Tongue (tissue), 2 donors: Measurements from ENCODE around the gene CMTR2. TPM values are rescaled to one million over a fixed set of nuclear protein-coding genes. Genes with fewer than 3 reads are reported as not detected.
"Not testable (repeated sequence)": the region's sequence is repeated elsewhere in the genome, so short reads cannot be mapped to it uniquely, and the experiment has no call there.

Experiments
- DNase-seq: peaks from one replicate; pipeline ENCODE4 v3.0.0-alpha.2; 2015
- total RNA-seq: library from RNA; depleted of rRNA; stranded (reverse); fragments of >200 nt; gene quantifications from one replicate; pipeline ENCODE4 v1.2.3, GENCODE V29; 2014

CMTR2 gene, protein sequence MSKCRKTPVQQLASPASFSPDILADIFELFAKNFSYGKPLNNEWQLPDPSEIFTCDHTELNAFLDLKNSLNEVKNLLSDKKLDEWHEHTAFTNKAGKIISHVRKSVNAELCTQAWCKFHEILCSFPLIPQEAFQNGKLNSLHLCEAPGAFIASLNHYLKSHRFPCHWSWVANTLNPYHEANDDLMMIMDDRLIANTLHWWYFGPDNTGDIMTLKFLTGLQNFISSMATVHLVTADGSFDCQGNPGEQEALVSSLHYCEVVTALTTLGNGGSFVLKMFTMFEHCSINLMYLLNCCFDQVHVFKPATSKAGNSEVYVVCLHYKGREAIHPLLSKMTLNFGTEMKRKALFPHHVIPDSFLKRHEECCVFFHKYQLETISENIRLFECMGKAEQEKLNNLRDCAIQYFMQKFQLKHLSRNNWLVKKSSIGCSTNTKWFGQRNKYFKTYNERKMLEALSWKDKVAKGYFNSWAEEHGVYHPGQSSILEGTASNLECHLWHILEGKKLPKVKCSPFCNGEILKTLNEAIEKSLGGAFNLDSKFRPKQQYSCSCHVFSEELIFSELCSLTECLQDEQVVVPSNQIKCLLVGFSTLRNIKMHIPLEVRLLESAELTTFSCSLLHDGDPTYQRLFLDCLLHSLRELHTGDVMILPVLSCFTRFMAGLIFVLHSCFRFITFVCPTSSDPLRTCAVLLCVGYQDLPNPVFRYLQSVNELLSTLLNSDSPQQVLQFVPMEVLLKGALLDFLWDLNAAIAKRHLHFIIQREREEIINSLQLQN
- 47.6 TPM for total RNA-seq

DNA sequence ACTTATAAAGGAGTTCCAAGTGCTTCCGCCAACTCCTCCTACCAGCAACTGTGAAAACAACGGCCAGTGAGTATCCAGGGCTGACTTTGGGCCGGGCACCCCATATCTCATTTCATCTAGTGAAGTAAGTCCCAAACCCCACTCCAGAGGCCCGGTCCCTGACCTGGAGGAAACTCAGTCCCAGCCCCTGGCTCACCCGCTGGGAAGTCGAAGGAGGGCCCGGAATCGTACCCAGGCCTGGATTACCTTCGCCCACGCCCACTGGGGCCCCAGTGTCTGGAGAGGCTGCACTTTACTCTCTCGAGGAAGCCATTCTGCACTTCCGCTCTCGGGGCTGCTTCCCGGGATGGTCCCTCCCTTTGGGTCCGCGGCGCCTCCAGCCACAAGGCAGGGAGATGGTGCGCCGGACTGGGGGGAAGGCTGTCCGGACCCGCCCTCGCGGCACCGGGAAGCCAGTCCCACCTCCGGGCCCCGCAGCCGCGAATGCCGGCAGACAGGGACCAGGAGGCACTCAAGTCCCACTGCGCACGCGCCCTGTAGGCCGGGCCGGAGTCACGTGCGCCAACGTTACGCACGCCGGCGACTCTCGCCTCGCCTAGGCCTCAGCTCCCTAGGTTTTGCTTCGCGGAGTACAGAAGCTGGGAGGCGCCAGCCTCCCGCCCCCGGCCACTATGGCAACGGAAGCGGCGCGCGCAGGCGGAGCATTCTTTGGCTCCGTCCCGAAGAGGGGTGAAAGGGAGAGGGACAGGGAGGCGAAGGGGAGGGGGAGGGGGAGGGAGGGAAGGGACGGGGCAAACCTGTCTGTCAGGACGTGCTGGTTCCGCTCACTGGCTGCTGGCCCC lies at the start of gene CMTR2:
TSS of gene CMTR2 (minus strand) at position 513 of the 842 bp plus-strand sequence. CDS start 3,482 bp downstream, outside the sequence.
- DNase-seq = peak; percentile 99

DNA sequence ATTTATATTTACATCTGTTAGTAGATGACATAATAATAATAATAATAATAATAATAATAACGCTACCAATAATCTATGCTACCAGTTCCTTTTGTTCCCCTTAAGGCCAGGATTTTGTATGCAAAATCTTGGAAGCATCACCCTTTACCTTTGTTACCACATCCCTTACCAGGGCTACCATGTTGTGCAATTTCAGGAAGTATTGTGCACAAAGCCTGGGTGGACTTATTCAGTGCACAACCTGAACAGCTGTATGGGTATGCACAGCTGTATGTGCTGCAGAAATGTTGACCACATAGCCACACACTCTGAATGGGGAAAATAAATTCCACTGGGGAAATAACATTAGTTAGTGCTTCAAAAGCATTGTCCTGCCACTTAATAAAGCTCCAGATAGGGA lies 49.4 kb upstream of the CMTR2 start:
- DNase-seq = no peak

DNA sequence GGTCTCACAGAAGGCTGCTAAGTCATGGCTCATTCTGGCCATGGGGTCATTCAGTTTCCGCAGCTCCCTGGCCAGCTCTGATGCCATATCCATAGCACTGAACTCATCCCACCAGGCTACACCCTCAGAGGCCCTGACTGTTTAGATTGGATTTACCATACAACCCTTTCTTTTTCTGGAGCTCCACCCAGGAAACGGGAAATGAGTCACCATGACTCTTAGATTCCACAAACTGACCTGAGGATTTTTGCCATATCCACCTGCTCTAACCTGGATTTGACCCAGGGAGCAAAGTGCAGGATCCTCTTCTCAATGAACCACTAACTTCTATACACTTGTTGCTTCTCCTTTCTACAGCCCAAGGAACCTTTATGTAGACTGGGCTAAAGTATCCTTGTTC lies 49.0 kb upstream of the CMTR2 start:
- DNase-seq = no peak

DNA sequence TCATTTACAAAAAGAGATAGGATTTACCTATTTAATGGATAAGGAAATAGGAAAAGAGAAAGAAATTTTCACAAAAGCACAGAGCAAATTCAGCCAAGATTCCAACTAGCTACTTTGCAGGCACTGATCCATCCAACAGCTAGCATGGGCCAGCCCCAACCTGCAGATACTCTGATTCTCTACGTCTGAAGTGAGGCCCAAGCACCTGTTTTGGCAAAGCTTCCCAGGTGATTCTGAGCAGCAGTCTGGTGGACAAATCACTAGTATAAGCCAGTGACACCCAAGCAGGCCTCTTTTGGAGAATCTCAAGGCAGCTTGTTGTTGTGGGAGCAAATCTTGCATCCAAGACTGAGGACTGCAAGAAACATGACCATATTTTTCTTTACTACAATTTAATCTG lies 48.4 kb upstream of the CMTR2 start:
- DNase-seq = no peak

DNA sequence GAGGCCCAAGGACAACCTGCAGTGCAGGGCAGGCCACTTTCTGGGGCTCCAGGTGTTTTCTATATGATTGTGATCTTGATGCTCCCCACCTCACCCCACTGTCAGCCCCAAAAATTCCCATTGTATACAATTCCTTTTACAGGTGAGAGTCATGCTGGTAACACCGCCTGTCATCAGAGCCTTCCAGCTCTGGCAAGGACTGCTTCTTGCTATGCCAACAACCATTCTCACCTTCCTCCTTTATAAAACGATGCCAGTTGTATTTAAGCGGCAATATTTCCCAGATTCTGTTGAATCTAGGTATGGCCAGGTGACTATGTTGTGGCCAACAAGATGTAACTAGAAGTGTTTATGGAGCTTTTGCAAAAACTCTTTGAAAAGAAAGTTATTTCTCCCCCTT lies 38.9 kb upstream of the CMTR2 start:
- no peak for DNase-seq

DNA sequence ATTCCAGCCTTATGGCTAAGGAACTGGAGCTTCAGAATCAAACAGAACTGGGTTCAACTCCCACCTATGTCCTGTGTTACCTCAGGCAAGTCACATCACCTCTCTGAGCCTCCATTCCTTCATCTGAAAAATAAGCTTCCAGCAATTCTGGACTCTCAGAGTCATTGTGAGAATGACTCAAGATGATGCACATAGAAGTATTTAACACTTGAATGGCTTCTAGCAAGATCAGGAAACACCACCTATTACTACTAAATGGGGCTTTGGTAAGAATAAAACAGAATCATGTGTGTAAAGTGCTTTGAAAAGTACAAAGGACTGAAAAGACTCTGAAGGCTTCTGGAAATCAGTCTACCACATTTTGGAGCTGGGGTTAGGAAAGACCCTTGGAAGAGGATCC lies 38.5 kb upstream of the CMTR2 start:
- no peak for DNase-seq

DNA sequence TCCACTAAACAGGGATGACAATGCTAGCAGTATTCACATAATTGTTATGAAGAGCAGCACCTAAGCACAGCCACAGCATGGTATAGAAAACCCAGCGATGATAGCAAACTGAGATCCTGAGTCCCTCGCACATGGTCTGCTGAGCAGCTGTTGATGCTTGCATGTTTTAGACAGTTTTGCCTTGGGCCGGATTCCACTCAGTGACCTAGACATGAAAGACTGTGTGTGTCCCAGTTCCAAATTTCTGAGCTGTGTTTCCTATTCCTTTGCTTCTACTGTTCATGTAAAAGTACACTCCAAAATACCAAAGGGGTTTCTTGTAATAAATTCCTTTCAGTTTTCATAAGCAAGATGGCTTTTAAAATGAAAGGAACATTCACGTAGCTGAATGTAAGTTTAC lies 30.8 kb upstream of the CMTR2 start:
- no peak for DNase-seq

DNA sequence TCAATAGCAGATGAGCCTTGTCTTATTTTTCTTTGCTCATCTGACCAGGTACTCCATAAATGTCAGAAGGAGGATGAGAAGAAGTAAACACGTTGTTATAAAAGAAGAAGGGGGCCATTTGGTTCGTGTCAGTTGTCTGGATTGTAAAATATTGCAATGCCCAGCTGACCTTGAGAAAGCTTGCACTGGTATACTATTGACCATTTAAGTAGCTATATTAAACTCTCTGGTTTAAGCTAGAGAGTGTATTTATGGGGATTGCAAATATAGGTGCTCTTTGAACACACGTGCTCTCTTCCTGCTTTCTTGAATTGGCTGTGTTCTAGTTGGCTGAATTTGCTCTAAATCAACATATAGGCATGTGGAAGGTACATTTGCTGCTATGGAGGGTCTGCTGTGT lies 26.1 kb upstream of the CMTR2 start:
- no peak for DNase-seq

DNA sequence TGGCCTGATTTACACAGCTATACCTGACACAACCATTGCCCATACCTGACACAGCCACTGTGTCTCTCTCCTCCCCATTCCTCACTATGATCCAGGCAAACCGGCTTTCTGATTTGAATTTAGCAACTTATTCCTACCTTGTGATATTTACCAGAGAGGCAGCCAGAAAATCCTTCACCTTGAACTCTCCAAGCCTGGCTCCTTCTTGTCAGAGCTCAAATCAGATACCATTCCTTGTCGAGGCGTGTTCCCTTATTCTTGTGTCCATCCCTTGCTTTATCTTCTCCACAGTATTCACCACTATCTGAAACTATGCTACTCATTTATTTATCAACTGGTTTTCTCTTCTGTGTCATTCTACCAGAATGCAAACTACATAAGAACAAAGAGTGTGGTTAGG lies 24.4 kb upstream of the CMTR2 start:
- DNase-seq = not testable (repeated sequence)

DNA sequence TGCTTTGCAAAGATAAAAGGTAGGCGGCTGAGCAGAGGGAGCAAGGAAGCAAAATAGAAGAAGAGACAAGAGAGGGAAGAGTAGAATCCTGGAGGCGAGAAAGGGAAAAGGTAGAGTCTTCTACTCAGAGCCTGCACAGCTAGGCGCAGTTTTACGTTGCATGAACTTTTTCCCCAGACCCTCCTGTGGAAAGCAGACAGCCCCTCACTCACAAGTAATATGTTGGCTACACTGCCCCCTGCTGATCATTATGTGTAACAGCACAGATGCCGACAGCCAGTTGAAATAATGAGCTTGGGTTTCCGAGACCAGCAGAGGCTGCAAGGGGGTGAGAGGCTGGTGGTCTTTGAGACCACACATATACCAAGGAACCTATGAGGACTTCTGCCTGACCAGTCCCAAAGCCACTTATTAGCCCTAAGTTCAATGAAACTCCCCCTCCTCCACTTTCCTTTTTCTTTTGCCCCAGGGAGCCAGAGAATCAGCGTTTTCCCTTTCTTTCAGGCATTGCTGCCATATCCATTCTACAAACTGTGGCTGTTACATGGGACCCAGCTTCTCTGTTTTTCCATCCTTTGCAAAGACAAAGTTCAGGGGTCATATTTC lies 22.5 kb upstream of the CMTR2 start:
- peak; percentile 70 for DNase-seq

DNA sequence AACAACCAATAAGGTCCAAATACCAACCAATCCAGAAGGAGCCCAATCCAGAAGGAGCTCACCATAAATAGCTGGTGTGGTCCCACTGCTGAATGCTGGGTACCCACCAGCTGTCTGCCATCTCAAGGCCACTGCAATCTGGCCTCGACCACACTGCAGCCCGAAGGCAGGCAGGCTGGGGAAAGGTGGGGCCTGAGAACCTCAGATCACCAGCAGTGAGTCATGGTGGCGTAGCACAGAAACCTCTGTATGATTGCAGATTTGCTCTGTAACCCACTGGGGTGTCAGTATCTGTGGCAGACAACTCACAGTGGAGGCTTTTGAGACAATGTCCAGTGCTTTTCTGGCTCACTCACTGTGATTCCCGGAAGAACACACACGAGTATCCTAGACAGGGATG lies 14.7 kb upstream of the CMTR2 start:
- DNase-seq = no peak

DNA sequence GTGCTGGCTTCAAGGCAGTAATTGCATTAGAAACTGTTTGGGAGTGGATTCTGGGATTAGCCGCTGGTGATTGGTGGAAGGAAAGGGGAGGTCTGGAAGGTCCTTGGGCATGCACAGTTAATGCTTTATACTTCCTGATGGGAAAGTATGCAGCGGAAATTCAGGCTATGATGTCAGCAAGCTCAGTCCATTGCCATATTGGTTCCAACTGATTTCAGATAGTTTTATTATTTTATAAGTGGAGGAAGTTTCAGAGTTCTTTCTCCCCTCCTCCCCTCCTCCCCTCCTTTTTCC lies 8.1 kb upstream of the CMTR2 start:
- DNase-seq = no peak

DNA sequence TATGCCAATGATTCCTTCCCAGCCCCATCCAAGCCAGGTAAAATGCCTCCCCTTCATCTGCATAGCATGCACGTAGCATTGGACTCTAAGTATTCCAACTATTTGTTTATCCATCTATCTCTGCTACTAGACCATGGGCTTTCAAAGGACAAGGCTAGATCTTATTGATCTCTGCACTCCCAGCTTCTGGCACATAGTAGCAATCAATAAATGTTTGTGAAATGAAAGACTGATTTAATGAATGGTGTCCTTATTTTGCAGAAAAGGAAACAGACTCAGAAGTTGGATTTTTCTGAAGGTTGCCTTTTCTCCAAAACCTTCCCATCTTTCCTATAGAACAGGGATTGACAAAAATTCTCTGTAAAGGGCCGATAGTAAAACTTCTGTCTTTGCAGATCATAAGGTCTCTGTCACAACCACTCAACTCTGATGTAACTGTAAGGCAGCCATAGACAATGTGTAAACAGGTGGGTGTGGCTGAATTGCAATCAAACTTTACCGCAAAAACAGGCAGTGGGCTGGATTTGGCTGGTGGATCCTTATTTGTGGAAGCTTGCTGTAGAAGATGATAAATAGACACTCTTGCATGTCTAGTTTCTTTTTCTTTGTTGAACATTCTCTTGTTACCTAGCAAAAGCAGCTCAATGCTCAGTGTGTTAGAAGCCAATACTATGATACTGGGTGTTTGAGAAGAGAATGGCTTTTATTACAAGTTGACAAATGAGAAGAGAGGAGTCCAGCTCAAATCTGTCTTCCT lies 7.6 kb upstream of the CMTR2 start:
- DNase-seq = no peak

DNA sequence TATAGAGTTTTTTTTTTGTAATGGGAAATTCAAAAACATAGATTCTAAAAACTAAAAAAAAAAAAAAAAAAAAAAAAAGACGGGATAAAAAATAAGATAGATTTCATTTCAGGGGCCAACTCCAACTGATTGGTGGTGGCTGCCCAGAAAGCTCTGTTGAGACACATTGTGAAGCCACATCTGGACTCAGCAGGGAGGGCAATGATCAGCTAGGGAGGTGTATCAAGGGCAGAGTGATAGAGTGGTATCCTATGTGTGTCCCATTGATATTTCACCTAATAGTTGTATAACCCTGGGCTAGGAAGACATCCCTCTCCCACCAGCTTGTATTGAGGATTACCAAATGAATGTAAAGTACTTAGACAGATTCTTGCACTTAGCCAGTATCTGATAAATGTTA lies 6.7 kb upstream of the CMTR2 start:
- DNase-seq = no peak

DNA sequence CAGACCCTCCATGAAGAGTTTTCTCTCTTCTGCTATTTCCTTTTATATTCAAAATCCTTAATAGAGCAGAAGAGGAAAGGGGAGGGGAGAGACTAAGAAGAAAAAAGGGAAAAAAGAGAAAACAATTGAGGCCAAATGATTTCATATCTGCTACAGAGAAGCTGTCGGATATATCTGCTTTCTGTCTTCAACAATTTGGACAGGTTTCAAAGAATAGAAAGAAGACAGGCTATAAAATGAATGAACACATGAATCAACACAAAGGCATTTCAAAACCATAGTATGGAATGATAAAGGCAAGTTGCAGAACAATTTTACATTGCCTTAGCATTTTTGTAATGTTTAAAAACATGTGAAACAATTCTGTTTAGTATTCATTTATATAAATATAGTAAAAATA lies 4.7 kb upstream of the CMTR2 start:
- DNase-seq = peak; percentile 45

DNA sequence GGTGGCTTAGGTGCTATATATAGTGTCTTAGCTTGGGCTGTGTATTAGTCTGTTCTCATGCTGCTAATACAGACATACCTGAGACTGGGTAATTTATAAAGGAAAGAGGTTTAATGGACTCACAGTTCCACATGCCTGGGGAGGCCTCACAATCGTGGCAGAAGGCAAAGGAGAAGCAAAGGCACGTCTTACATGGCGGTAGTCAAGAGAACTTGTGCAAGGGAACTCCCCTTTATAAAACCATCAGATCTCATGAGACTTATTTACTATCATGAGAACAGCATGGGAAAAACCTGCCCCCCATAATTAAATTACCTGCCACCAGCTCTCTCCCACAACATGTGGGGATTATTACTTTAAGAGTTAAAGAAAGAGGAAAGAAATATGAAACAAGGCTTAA lies 2.9 kb upstream of the CMTR2 start:
- not testable (repeated sequence) for DNase-seq

DNA sequence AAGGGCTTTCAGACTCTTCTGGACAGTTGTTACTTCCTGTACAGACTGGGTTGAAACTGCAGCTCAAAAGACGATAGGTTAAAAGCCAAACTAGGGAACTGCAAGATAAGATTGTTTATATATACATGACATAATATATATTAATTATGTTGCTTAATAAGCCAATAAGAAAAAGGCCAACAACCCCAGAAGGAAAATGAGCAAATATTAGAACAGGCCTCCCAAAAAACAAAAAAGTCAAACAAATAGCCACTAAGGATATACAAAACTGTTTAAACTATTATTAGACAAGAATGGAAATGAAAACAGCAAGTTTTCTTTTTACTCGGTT lies 495 bp upstream of the CMTR2 start:
- DNase-seq = no peak

DNA sequence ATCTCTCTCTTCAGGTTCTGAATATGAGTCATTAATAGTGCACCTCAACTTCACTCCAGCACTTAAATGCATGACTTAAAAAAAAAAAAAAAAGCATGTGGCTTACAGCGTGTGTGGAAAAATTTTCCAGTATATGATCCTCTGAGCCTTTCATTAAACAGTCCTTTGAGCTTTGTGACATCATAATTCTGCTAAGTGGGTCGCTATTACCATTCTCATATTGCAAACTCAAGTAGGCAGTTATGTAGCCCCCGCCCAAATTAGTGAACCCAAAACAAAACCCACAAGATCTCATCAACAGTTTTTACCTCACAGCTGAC lies 672 bp downstream of the CMTR2 start:
- DNase-seq = no peak

DNA sequence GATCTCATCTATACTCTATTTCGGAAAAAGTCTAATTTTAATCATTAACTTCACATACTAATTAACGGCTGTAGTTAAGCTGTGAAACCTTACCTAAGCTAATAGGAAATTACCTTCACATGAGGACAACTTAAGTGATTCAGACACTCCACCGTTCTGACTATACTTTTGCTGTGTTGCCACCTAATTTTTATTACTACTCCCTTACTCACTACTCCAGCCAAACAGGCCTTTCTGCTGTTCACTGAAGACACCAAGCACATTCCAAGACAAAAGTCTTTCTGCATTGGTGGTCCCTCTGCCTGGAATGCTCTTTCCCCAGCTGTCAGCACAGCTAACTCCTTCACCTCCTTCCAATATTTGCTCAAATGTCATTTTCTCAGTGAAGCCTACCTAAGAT lies 1.3 kb downstream of the CMTR2 start:
- no peak for DNase-seq

DNA sequence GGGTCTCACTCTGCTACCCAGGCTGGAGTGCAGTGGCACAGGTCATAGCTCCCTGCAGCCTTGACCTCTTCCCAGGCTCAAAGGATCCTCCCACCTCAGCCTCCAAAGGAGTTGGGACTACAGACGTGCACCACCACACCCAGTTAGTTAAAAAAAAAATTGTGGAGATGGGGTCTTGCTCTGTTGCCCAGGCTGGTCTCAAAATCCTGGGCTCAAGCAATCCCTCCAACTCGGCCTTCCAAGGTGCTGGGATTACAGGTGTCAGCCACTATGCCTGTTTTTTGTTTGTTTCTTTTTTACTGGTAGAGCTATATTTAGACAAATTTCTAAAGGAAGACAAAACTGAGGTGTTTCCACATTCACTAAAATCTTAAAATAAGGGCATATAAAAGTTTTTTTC lies 1.7 kb downstream of the CMTR2 start:
- no peak for DNase-seq

DNA sequence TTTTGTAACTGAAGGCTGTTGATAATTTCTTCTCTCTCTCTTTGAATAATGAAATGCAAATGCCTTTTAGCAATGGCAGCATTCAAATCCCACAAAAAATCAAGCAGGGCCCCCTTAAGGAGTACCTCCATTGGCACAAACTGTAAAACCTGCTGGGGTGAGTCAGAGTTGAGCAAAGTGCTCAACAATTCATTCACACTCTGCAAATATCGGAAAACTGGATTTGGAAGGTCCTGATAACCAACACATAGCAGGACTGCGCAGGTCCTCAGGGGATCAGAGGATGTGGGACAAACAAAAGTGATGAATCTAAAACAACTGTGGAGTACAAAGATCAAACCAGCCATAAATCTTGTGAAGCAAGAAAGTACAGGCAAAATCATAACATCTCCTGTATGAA lies 5.6 kb downstream of the CMTR2 start:
- no peak for DNase-seq

DNA sequence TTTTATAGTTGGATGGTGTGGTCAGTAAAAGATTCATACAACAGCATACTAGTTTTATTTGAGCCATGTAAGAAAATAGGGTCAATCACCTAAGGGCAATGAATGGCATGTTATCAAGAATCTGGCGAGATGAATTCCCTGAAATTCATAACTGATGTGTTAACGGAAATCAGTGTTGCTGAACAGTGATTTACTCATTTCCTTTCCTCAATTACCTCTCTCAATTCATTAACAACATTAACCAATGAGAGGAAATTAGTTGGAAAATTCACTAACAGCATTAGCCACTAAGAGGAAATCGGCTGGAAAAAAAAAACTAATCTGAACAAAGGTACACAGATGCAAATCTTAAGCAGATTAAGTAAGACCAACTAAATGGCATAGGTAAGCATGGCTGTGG lies 6.3 kb downstream of the CMTR2 start:
- DNase-seq = no peak
